Measurements from ENCODE around the gene CKAP4.

The CKAP4 gene

DNA sequence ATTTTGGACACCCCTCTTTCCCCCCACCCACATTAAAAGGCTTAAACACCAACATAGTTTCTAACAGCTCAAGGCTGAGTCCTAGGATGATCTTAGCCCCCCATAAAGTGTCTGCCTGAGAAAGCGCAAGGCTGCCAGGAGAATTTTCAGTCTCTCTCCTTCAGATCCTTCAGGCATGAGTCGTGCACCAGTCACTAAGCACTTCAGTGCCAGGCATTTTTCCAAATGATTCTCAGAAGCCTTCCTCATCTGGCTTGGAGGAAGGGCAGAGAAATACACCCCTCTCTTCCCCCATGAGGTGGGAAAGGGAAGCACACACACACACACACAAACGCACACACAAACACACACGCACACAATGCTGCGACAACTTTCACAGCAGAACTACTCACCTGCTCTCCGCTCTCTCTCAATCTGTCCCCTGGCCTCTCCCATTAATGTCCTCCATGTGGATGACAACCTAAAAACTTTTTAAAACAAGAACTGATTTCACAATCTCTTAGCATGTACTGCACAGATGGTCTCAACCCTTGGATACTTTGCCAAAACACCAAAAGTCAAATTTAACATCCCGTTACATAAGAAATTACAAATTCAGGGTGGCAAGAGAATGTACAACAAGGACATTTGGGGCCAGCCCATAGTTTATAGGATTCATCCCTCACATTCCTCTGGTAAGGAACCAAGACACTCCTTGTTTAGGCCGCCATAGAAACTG is 49.8 kb downstream of the CKAP4 start:
- no peaks in the 10 kb centered on the region for H3K9me3 Mint-ChIP-seq
- H3K27ac Mint-ChIP-seq (ENCODE audit: low read depth) = no peak overlapping the region
- ATAC-seq (replicated peaks; ENCODE audit: extremely low read depth, poor library complexity, severe bottlenecking) = no peak
- DNase-seq (ENCODE audit: low spot score in 2 of 2) = no peak
- H3K36me3 Mint-ChIP-seq (ENCODE audit: insufficient read depth) = no peaks in the 10 kb centered on the region
- peaks cover 33% of the 10 kb centered on the region for H3K27me3 Mint-ChIP-seq
- H3K4me3 Mint-ChIP-seq = no peak overlapping the region
- no peaks in the 10 kb centered on the region for H3K4me1 Mint-ChIP-seq

DNA sequence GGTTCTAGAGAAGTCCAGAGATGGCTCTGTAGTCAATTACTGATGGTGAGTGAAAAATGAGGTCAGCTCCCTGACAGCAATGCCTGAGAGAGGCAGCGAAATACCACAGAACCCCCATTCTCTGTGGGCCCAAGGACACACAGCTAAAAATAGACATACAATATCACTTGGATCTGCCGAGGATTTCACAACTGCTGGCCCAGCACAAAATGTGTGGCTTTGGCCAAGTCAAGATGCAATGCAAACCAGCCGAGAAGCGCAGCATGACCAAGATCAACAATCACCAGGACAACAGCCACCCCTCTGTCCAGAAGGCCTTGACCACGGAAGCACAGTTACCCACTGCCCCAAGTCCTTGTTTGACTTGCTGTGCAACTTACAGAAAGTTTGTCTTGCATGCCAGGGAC is 52.2 kb downstream of the CKAP4 start:
- Mint-ChIP-seq H3K27me3 (peaks cover 33% of the 10 kb centered on the region), H3K36me3 (ENCODE audit: insufficient read depth) (no peaks in the 10 kb centered on the region), H3K4me1 (no peaks in the 10 kb centered on the region), H3K27ac (ENCODE audit: low read depth) (no peak overlapping the region), H3K9me3 (no peaks in the 10 kb centered on the region), H3K4me3 (no peak overlapping the region)
- DNase-seq (ENCODE audit: low spot score in 2 of 2) = no peak
- ATAC-seq (replicated peaks; ENCODE audit: extremely low read depth, poor library complexity, severe bottlenecking) = no peak

DNA sequence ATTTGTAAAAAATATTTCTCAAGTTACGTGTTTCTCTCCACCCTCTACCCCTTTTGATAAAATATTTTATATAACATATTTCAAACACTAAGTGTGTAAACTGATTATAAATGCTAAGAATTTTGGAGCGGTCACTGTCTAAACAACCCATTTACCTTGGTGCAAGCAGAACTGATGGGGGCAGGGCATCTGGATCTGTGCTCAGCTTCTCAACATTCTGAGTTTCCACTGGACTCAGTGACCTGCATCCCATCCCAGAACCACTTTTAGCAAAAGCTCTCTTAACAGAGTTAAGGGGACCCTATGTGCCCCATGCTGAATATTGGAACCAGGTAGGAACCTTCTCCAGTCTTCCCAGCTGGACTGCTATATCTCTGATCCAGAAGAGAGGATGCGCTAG is 53.5 kb downstream of the CKAP4 start:
- Mint-ChIP-seq H3K4me1 (no peaks in the 10 kb centered on the region), H3K27me3 (peaks cover 39% of the 10 kb centered on the region), H3K4me3 (no peak overlapping the region), H3K27ac (ENCODE audit: low read depth) (no peak overlapping the region), H3K36me3 (ENCODE audit: insufficient read depth) (no peaks in the 10 kb centered on the region), H3K9me3 (no peaks in the 10 kb centered on the region)
- DNase-seq (ENCODE audit: low spot score in 2 of 2) (no peak), ATAC-seq (replicated peaks; ENCODE audit: extremely low read depth, poor library complexity, severe bottlenecking) (no peak)

DNA sequence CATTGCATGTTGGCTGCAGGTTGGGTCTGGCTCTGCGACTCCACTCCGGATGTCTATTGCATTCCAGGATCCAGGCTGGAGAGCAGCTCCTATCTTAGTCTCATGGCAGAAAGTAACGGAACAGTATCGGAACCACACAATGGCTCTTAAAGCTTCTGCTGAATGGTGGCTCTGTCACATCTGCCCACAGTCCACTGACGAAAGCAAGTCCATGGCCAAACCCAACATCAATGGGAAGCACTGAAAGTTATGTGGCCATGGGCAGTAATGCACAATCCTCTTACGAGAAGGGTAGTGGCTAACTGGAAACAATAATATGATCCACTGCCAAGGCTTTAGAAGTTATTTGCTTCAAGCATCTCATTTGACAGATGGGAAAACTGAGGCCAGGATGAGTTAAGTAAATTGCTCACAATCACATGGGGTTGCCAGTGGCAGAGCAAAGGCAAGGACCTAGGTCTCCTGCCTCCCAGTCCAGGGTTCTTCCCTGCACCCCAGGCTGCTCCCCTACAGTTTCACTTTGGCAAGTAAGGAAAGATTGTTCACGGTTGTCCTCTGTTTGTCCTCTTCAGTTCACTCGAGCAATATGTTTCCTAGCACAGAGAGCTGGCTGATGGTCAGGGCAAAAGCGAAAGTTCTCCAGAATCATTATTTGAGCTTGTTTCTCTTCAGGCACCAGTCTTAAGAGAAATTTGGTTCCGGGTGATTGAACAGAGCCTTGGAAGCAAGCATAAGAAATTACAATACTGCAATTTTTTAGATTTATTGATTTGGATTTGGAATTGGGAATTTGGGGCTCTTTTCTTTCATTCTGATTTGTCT is 54.2 kb downstream of the CKAP4 start:
- H3K9me3 Mint-ChIP-seq = no peaks in the 10 kb centered on the region
- no peaks in the 10 kb centered on the region for H3K36me3 Mint-ChIP-seq (ENCODE audit: insufficient read depth)
- no peak for ATAC-seq (replicated peaks; ENCODE audit: extremely low read depth, poor library complexity, severe bottlenecking)
- no peak for DNase-seq (ENCODE audit: low spot score in 2 of 2)
- no peak overlapping the region for H3K27ac Mint-ChIP-seq (ENCODE audit: low read depth)
- peaks cover 45% of the 10 kb centered on the region for H3K27me3 Mint-ChIP-seq
- no peak overlapping the region for H3K4me3 Mint-ChIP-seq
- no peaks in the 10 kb centered on the region for H3K4me1 Mint-ChIP-seq

DNA sequence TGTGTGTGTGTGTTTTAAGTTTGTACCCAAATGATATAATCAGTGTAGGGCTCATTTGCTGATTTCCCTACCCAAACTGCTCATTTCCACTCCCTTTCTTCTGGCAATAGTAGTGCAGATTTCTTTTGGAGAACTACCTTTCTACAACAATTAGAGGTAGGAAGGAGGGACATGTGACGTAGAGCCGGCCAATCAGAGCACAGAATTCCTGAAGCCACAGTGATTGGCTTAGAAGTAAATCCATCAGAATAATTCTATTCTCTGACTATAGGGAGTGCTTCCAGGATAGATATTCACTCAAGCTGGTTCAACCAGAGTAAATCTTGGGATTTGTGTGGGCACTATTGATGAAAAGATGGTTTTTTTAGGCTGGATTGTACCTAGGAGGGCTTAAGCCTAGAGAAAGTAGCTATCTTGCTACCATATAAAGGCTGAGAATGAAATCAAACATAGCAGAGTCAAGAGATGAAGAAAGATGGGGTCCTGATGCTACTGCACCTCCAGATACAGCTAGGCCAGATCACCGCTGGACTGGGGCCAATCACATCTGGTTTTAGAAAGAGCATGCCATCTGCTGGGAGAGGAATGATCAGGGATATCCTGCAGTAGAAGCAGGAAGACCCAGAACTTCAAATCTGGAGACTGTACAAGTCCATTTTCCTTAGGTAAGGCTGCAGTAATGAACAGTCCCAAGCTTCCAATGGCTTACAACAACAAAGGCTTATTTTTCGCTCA is 55.0 kb downstream of the CKAP4 start:
- H3K27ac Mint-ChIP-seq (ENCODE audit: low read depth) = no peak overlapping the region
- H3K4me3 Mint-ChIP-seq = no peak overlapping the region
- no peak for ATAC-seq (replicated peaks; ENCODE audit: extremely low read depth, poor library complexity, severe bottlenecking)
- H3K4me1 Mint-ChIP-seq = no peaks in the 10 kb centered on the region
- no peak for DNase-seq (ENCODE audit: low spot score in 2 of 2)
- H3K27me3 Mint-ChIP-seq = peaks cover 52% of the 10 kb centered on the region
- no peaks in the 10 kb centered on the region for H3K36me3 Mint-ChIP-seq (ENCODE audit: insufficient read depth)
- H3K9me3 Mint-ChIP-seq = no peaks in the 10 kb centered on the region

DNA sequence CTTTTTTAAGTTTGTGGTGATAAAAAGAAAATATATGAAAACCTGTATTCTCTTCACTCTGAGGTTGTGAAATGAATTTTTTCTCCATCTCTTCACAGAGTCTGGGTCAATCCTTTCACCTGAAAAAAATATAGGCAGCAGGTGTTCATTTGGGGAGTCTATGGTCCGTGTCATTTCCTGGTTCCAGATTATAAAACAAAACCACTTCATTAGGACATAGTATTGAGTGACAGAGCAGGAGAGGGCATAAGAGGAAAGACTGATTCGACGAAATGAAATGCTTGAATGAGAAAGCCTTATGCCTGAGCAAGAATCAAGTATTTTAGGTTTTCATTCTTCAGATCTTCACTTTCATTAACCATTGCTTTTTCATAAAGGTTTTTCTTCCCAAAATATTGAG is 57.2 kb downstream of the CKAP4 start:
- H3K27ac Mint-ChIP-seq (ENCODE audit: low read depth) = no peak overlapping the region
- H3K4me1 Mint-ChIP-seq = no peaks in the 10 kb centered on the region
- H3K4me3 Mint-ChIP-seq = no peak overlapping the region
- no peaks in the 10 kb centered on the region for H3K36me3 Mint-ChIP-seq (ENCODE audit: insufficient read depth)
- peaks cover 52% of the 10 kb centered on the region for H3K27me3 Mint-ChIP-seq
- DNase-seq (ENCODE audit: low spot score in 2 of 2) = no peak
- ATAC-seq (replicated peaks; ENCODE audit: extremely low read depth, poor library complexity, severe bottlenecking) = no peak
- H3K9me3 Mint-ChIP-seq = no peaks in the 10 kb centered on the region

DNA sequence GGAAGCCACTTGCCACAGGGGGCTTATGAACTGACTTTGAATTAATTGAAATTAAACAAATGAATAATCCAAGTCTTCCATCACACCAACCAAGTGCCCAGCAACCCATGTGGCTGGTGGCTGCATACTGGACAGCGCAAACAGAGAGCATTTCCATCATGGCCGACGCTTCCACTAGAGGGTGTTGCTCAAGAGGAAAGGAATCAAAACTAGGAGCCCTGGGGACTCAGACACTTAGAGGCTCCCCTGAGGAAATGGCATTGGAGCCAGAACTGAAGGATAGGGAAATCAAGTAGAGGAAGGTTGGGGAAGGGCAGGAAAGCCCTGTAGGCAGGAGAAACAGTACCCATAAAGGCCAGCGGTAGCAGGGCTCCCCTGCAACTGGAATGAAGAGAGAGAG is 58.5 kb downstream of the CKAP4 start:
- no peak overlapping the region for H3K4me3 Mint-ChIP-seq
- peaks cover 46% of the 10 kb centered on the region for H3K27me3 Mint-ChIP-seq
- H3K27ac Mint-ChIP-seq (ENCODE audit: low read depth) = no peak overlapping the region
- no peaks in the 10 kb centered on the region for H3K4me1 Mint-ChIP-seq
- no peaks in the 10 kb centered on the region for H3K36me3 Mint-ChIP-seq (ENCODE audit: insufficient read depth)
- no peaks in the 10 kb centered on the region for H3K9me3 Mint-ChIP-seq
- no peak for DNase-seq (ENCODE audit: low spot score in 2 of 2)
- no peak for ATAC-seq (replicated peaks; ENCODE audit: extremely low read depth, poor library complexity, severe bottlenecking)

DNA sequence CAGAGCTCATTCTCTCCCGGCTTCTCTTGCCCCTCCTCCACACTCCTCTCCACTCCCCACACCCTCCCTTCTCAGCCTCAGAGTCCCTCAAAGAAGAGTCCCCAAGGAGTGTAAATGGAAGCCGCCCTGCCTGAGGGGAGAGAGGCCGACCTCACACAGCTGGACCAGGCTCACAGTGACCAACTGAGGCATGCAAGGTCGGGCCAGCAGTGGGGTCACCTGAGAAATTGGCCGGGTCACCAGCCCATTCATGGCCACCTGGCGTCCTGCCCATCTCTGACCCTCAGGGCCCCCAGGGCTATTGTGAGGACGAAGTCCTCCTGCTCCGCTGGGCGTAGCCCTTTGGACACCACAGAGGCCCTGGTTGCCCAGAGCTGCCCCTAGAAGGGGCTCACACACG is 59.6 kb downstream of the CKAP4 start:
- Mint-ChIP-seq H3K27me3 (peaks cover 46% of the 10 kb centered on the region), H3K27ac (ENCODE audit: low read depth) (no peak overlapping the region), H3K4me3 (no peak overlapping the region), H3K9me3 (no peaks in the 10 kb centered on the region), H3K4me1 (no peaks in the 10 kb centered on the region), H3K36me3 (ENCODE audit: insufficient read depth) (no peaks in the 10 kb centered on the region)
- ATAC-seq (replicated peaks; ENCODE audit: extremely low read depth, poor library complexity, severe bottlenecking) = no peak
- no peak for DNase-seq (ENCODE audit: low spot score in 2 of 2)
